GM21367 (cell line): Measurements from ENCODE around the gene WDR33.
"Not testable (repeated sequence)": the region's sequence is repeated elsewhere in the genome, so short reads cannot be mapped to it uniquely, and the experiment has no call there.

Experiments used
- ATAC-seq: cut with Tn5 transposase; IDR thresholded peaks from one replicate; pipeline ENCODE4 v1.9.1; 2021; ENCODE audit not compliant: unreplicated experiment

The WDR33 gene

DNA sequence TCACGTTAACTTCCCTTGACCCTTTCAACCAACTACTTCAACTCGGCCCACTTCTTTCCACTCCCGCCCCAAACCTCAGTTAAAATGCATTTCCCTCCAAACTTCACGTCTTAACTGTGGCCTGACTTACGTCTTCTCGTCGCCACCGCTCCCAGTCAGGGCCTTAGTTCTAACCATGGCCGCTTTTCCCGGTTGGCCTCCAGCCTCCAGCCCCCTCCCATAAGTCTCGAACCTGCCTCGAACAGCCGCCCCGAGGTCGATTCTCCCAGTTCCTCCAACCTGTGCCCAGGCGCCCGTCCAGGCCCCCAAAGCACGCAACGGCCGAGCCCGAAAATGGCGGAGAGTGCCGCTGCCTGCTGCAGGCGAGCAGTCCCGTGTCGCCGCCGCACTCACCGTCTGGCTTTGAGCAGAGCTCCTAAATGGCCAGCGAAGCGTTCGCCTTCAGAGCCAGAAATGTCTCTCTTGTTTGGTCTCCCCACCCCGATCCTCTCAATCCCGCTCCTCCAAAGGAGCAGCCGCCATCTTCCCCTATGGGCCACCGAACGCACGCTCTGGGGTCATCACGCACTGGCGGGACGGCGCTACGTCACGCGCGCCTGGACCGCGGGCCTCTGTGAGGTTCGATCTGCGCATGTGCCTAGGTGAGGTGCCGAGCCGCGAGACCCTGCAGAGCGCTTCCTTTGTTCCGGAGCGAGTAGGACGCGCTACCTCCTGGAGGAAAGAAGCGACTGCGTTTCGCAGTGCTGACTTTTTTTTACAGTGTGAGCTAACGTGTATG lies at the start of gene WDR33:
WDR33 (minus strand) TSS at position 553 of the 778 bp plus-strand sequence. CDS start 40,190 bp downstream, outside the sequence.
- ATAC-seq = peak; percentile 93

DNA sequence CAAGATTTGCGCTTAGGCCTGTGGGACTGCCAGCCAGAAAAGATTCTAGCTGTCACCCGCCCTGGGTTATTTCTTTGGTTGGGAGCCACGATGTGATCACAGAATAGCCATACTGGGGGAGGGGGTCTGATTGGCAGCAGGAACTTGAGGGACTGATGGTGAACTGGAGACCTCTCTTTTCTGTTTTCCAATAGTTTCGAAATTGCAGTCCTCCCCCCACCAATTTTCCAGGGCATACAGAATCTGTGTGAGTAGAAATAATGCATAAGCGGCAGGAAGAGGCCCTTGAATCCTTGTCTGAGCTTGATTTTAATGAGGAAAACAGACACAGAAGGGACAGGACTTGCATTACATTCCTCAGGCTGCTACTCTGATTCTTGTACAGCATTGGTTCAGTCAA lies 49.2 kb upstream of the WDR33 start:
- ATAC-seq = no peak

DNA sequence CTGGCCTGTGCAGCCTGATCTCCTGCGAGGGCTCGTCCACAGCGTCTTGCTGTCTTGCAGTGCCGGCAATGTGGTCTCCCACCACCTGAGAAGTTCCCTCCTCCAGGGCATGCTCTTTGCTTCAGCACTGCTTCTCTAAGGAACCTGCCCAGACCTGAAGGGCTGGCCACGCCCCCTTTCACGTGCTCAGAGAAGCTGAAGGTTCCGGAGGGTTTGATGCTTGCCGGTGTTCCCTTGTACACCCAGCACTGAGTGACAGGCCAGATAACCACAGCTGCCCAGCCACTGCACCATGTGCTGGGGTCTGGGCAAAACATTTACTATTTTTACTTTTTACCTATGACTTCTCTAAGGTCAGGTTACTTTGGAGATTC lies 48.7 kb upstream of the WDR33 start:
- no peak for ATAC-seq

DNA sequence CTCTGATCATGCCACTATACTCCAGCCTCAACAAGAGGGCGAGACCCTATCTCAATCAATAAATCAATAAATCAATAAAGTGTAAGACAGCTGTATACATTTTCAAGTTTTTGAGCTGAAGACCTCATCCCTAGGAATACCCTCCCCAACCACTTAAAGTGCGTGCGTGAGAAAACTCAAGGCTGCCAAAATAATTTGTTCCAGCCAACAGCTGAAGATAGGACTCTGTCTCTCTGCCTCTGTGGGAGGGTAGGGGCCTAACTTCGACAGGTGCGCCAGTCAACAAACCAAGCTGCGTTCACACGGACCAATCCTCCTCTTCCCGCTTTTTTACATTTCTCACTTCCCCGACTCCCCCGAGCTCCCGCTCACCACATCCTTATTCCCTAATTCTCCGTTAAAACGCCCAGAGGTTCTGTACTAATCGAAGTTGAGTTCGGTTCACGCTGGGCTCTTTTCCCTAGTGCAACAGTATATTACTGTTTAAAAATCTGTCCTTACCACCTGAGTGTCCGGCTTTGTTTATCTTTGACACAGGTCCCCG lies 46.4 kb upstream of the WDR33 start:
- no peak for ATAC-seq

DNA sequence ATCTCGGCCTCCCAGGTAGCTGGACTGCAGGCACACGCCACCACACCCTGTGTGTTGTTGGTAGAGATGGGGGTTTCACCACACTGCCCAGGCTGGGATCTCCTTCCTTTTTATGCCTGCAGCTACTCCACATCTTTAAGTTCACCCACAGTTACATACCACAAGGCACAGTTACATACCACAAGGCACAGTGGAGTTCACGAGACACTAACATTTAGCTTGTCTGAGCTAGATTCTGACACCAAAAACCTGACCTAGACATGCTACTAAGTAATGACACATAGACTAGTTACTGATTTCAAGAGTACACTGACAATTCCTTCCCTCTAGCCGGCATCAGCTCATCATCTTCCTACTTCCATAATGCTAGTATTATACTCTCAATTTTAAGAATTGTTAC lies 42.7 kb upstream of the WDR33 start:
- ATAC-seq = no peak

DNA sequence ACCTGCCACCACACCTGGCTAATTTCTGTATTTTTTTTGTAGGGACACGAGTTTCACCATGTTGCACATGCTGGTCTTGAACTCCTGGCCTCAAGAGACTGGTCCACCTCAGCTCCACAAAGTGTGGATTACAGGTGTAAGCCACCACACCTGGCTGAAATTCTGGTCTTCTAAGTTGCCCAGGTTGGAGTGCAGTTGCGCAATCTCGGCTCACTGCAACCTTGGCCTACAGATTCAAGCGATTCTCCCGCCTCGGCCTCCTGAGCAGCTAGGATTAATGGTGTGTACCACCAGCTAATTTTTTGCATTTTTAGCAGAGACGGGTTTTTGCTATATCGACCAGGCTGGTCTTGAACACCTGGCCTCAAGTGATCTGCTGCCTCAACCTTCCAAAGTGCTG lies 41.4 kb upstream of the WDR33 start:
- ATAC-seq = no peak

DNA sequence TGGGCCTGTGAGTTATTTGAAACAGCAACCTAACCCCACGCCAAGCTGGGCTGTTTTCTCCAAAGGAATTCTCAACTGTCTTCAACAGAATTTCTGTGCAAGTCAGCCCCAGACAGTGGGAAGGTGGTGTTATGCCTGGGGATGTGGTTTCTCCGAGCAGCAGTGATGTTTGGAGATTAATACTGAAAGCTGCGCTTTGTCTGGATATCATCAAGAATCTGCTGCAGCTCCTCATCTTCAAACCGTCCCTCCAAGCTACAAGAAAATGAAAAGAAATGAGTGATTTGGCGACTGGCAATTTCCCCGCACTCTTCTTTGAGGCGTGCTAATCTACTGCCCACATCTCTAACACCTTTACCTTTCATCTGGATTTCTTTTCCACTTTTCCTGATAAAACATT lies 37.0 kb upstream of the WDR33 start:
- ATAC-seq = no peak

DNA sequence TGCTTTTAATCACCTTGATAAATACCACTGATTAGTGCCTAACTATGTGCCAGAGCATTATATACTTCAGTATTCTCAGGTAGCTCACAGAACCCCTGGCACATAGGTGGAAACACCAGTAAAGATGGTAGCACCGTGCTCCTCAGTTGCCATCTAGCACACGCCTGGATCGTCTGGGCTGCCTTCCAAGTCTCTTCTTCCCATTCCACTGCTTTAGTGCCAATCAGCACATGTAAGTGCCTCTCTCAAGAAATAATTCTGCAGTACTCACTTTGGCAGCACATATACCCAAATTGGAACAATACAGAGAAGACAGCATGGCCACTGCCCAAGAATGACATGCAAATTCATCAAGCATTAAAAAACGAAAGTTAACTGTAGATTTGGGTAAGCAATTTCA lies 34.0 kb upstream of the WDR33 start:
- ATAC-seq = no peak

DNA sequence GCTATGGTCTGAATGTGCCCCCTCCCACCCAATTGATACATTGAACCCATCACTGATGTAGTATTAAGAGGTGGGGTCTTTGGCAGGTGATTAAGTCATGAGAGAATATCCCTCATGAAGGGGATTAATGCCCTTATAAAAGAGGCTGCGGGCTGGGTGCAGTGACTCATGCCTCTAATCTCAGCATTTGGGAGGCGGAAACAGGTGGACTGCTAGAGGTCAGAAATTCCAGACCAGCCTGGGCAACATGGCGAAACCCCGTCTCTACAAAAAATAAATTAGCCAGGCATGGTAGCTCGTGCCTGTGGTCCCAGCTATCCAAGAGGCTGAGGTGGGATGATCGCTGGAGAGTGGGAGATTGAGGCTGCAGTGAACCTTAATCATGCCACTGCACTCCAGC lies 32.7 kb upstream of the WDR33 start:
- ATAC-seq = no peak

DNA sequence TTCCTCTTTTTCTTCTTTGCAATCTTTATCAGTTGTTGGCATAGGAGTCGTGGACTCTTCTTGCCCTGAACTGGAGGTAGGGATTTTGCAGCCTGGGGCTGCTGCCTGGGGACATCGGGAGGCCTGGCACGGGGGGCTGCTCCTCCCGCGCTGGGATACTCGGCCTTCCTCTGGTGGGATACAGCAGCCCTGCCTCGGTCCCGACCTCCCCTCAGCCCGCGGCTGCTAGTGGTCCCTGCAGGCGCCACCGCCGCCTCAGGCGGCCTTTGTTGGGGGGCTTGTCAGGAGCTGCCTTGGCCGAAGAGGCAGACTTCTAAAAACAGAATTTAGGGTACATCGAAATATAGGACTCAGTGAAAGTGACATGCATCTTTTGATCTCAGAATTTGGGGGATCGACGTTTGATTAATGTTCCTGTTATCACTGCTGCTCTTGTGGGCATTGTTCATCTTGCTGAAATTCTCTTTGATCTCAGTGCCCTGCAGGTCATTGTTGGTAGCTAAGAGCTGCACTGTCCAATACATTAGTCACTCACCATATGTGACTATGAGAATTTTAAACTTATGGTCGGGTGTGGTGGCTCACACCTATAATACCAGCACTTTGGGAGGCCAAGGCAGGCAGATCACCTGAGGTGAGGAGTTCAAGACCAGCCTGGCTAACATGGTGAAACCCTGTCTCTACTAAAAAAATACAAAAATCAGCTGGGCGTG lies 30.7 kb upstream of the WDR33 start:
- ATAC-seq = no peak

DNA sequence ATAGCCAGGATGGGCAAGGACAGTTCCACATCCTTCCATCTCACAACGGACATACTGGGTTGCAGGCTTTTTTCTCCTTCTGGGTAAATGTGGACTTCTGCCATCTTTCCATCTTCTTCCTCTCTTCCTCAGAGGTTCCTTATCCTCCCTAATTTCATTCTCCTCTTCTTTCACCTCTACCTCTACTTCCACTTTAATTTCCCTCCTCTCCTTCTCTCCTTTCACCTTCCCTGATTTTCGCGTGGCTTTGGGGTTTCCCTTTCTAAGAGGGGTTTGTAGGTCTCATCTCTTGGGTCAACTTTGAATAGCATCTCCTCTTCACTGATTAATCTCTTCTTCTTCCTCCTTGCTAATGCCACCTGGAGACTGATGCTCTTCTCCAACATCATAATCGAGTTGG lies 29.9 kb upstream of the WDR33 start:
- ATAC-seq = no peak

DNA sequence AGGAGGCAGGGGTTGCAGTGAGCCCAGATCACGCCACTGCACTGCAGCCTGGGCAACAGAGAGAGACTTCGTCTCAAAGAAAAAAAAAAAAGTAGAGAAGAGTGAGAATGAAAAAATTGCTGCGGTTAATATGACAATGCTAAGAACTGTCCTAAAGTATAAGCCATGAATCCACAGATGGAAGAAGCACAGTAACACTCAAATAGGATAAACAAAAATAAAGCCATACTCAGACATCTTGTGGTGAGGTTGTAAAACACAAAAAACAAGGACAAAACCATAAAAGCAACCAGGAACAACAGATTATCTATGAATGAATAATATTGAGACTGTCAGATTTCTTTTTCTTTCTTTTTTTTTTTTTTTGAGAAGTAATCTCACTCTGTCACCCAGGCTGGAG lies 24.0 kb upstream of the WDR33 start:
- ATAC-seq = no peak

DNA sequence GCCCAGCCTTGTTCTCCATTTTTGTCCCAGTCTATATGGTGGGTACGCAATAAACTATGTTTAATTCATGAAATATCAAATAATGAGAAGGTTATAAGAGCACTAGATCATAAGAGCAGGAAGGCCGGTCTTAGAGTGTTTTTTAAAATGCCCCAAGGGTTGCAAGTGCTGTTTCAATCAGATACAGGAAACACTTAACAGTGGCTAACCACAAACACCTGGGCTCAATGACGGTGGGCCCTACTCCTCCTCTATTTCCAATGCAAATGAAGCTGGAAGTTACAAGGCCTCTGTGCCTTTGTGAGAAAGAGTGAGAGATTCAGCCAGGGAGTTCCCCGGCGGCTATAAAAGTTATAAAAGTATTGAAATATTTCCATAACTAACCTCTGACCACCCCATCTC lies 18.9 kb upstream of the WDR33 start:
- peak; percentile 94 for ATAC-seq

DNA sequence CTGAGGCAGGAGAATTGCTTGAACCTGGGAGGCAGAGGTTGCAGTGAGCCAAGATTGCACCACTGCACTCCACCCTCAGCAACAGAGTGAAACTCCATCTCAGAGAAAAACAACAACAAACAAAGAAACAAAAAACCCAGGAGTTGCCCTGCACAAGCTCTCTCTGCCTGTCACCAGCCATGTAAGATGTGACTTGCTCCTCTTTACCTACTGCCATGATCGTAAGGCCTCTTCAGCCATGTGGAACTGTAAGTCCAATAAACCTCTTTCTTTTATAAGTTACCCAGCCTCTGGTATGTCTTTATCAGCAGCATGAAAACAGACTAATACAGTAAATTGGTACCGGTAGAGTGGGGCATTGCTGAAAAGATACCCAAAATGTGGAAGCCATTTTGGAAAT lies 15.7 kb upstream of the WDR33 start:
- ATAC-seq = not testable (repeated sequence)

DNA sequence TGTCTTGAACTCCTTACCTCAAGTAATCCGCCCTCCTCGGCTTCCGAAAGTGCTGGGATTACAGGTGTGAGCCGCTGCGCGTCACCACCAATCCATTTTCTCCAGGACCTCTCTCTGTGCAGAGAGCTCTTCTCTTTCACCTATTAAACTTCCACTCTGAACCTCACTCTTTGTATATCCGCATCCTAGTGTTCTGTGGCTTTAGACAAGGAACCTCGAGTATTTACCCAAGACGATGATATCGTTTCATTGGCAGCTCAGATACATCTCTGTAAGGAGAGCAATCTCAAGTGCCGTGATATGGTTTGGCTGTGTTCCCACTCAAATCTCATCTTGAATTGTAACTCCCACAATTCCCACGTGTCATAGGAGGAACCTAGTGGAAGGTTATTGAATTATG lies 15.1 kb upstream of the WDR33 start:
- no peak for ATAC-seq

DNA sequence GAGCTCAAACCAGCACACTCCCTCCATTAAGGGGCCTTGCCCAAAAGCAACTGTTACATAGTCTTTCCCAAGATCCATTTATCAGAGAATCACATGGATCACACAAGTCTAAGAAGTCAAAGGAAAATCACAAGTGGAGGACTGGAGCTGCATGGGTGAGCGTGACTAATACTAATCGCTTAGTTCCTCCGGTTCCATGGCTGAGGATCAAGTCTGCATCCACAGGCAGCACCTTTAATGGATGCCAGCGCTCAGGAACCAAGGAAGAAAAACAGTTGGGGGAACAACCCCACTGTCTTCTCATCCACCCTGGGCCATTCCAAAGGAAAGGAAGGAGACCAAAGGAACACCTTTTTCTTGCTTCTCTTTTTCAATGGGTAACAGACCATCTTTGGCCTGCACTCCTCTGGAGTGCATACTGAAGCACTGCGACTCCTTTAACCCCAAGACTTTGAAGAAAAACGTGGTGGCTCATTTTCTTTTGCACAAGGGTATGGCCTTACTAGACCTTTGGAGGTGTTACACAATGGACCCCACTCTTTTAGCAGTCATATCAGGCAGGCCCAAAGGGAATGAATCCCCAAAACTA lies 9.2 kb upstream of the WDR33 start:
- ATAC-seq = no peak

DNA sequence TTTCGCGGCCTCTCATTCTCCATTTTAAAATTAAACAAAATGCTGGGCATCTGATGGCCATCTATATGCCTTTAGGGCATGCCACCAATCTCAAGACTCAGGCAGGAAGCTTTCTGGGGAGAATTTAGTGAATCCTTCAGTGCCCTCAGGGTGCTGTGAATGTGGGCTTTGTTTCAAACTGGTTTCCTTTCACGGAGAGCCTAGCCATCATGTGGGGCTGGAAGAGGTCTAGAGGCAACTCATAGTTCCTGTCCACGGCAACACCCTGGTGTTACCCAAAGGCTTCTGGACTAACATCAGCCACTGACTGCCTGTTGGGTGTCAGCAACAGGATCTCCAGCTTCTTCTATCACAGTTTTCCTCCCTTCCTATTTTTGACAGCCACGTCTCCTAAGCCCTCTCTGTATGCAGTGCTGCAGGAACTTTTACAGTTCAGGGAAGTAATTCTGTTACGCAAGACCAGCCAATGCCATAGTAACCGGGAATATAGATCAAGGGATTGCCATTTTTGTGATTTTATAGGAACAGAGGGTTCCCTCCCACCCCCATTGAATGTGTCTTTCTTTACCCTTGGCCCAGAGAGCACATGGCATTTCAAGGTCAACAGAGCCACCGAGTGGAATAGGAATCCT lies 7.9 kb upstream of the WDR33 start:
- no peak for ATAC-seq

DNA sequence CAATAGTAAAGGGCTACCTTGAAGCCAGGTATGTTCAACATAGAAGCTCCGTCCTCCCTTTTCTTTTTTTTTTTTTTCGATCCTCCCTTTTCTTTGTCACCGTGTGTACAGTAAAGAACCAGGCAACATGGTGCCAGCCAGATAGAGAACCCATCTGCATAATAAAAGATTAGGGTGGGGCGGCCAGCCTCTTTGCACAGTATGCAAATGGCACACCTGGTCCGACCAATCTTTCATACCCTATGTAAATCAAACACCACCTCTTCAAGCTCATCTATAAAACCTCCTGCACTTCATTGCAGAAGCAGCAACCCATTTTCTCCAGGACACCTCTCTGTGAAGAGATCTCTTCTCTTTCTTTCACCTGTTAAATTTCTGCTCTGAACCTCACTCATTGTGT lies 7.3 kb upstream of the WDR33 start:
- ATAC-seq = no peak

DNA sequence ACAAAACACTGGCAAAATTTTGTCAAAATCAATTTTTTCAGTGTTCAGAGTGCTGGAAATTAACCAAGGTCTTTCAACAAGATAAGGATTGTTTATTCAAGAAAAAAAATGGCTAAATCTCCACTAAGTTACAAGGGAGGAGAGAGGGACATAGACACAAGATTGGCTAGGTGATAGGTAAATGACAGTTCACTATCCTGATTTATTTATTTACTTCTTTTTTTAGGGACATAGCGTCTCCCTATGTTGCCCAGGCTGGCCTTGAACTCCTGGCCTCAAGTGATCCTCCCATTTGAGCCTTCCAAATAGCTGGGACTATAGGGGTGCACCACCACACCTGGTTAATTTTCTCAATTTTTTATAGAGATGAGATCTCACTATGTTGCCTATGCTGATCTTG lies 3.7 kb upstream of the WDR33 start:
- ATAC-seq = no peak

DNA sequence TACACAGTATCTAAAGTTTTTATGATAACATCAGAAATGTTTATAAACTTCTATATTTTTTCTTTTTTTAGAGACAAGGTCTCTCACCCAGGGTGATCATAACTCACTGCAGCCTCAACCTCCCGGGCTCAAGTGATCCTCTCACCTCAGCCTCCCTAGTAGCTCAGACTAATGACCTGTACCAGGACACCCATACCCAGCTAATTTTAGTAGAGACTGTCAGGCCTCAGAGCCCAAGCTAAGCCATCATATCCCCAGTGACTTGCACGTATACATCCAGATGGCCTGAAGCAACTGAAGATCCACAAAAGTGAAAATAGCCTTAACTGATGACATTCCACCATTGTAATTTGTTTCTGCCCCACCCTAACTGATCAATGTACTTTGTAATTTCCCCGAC lies 1.5 kb upstream of the WDR33 start:
- not testable (repeated sequence) for ATAC-seq
